OCI-LY3 (cell line): ENCODE data around the gene GPRC5B.

ENCODE experiments used
- H2AFZ ChIP-seq: fragments of 200-600, 300-600 bp; shearing (Covaris generic); 2 replicates; pipeline ENCODE4 v1.6.0; 2014; ENCODE audit warnings: antibody characterized with exemption, low read depth, low read length
- H3K27ac ChIP-seq: fragments of 200-600, 300-600 bp; sonication (generic); 2 replicates; pipeline ENCODE4 v1.5.1; 2014; ENCODE audit warnings: mild to moderate bottlenecking, low read length, moderate library complexity, mixed read lengths
- H3K27me3 ChIP-seq: fragments of 200-600, 300-600 bp; sonication (generic); 2 replicates; pipeline ENCODE4 v1.6.1; 2014; ENCODE audit warnings: low read depth, low read length, mixed read lengths
- H3K36me3 ChIP-seq: fragments of 200-600, 300-600 bp; sonication (generic); replicated peaks from 2 replicates; pipeline ENCODE3; 2014; ENCODE audit warnings: low read depth, low read length, mixed read lengths
- H3K4me1 ChIP-seq: fragments of 300-600, 200-600 bp; sonication (generic); 2 replicates; pipeline ENCODE4 v1.6.1; 2014; ENCODE audit warnings: low read length, mixed read lengths
- H3K4me2 ChIP-seq: fragments of 200-600, 300-600 bp; sonication (generic); 2 replicates; pipeline ENCODE4 v1.6.1; 2014; ENCODE audit warnings: low read length, mixed read lengths
- H3K4me3 ChIP-seq: fragments of 300-600, 200-600 bp; sonication (generic); 2 replicates; pipeline ENCODE4 v1.5.1; 2014; ENCODE audit warnings: antibody characterized with exemption, mild to moderate bottlenecking, low read length, moderate library complexity
- H3K79me2 ChIP-seq: fragments of 300-600, 200-600 bp; shearing (Covaris generic); 2 replicates; pipeline ENCODE4 v1.6.1; 2014; ENCODE audit warnings: mild to moderate bottlenecking, low read length, mixed read lengths
- H3K9ac ChIP-seq: fragments of 300-600, 200-600 bp; shearing (Covaris generic); 2 replicates; pipeline ENCODE4 v1.6.0; 2014; ENCODE audit warnings: mild to moderate bottlenecking, low read length, moderate library complexity
- H3K9me3 ChIP-seq: fragments of 200-600, 300-600 bp; shearing (Covaris generic); 2 replicates; pipeline ENCODE4 v1.6.1; 2014; ENCODE audit warnings: low read length, mixed read lengths; ENCODE audit not compliant: insufficient read depth
- H4K20me1 ChIP-seq: fragments of 200-600, 300-600 bp; sonication (generic); 2 replicates; pipeline ENCODE4 v1.6.1; 2016; ENCODE audit warnings: low read length, mixed read lengths; ENCODE audit not compliant: insufficient read depth
- CTCF ChIP-seq: fragments of 200-600, 300-600 bp; sonication (generic); IDR thresholded peaks from 2 replicates; pipeline ENCODE4 v1.5.1; 2014; ENCODE audit warnings: antibody characterized with exemption, low read length, low read depth
- EZH2phosphoT487 ChIP-seq: fragments of 200-600 bp; shearing (Covaris generic); IDR thresholded peaks from 2 replicates; pipeline ENCODE4 v1.6.1; 2018; ENCODE audit warnings: antibody characterized with exemption, mixed run types, low read depth

The GPRC5B gene

GRCh38 chr16:19883296-19883965 is 1.2 kb downstream of the GPRC5B start:
- no peak overlapping the region for H2AFZ ChIP-seq
- no peaks in the 10 kb centered on the region for H3K9me3 ChIP-seq
- H3K79me2 ChIP-seq, result peaks cover 29% of the 10 kb centered on the region; the same call in 1 of the 2 replicates
- H3K4me1 ChIP-seq, result peaks cover 34% of the 10 kb centered on the region
- H4K20me1 ChIP-seq, result no peaks in the 10 kb centered on the region
- H3K4me2 ChIP-seq, result peak overlapping the region; percentile 33
- peak overlapping the region; percentile 71; the same call in 1 of the 2 replicates for H3K9ac ChIP-seq
- H3K4me3 ChIP-seq, result peak overlapping the region; percentile 77
- no peaks in the 10 kb centered on the region for H3K27me3 ChIP-seq
- no peak for TF ChIP-seq CTCF
- no peak for TF ChIP-seq EZH2phosphoT487
- no peak overlapping the region for H3K27ac ChIP-seq
- H3K36me3 ChIP-seq, result no peaks in the 10 kb centered on the region

- no peaks in the 10 kb centered on the region for H3K27me3 ChIP-seq
- H3K79me2 ChIP-seq, result peaks cover 29% of the 10 kb centered on the region; the same call in 1 of the 2 replicates
- peaks cover 30% of the 10 kb centered on the region for H3K4me1 ChIP-seq
- peak overlapping the region; percentile 77; the same call in 1 of the 2 replicates for H3K4me3 ChIP-seq
- peak overlapping the region; percentile 33 for H3K4me2 ChIP-seq
- no peak overlapping the region for H2AFZ ChIP-seq
- no peak overlapping the region for H3K27ac ChIP-seq
- no peaks in the 10 kb centered on the region for H3K36me3 ChIP-seq
- TF ChIP-seq CTCF, result no peak
- TF ChIP-seq EZH2phosphoT487, result no peak
- no peaks in the 10 kb centered on the region for H4K20me1 ChIP-seq
- H3K9ac ChIP-seq, result no peak overlapping the region
- H3K9me3 ChIP-seq, result no peaks in the 10 kb centered on the region
Observed at GRCh38 chr16:19882646-19883045, 2.0 kb downstream of the GPRC5B start.

GRCh38 chr16:19882186-19882585 is 2.5 kb downstream of the GPRC5B start:
- Histone ChIP-seq H3K4me1 (peaks cover 30% of the 10 kb centered on the region), H3K36me3 (no peaks in the 10 kb centered on the region), H2AFZ (no peak overlapping the region), H3K4me2 (no peak overlapping the region), H3K27me3 (no peaks in the 10 kb centered on the region), H3K9me3 (no peaks in the 10 kb centered on the region), H4K20me1 (no peaks in the 10 kb centered on the region), H3K4me3 (no peak overlapping the region), H3K9ac (no peak overlapping the region), H3K79me2 (peaks cover 29% of the 10 kb centered on the region; the same call in 1 of the 2 replicates), H3K27ac (no peak overlapping the region)
- no peak for TF ChIP-seq EZH2phosphoT487
- no peak for TF ChIP-seq CTCF

- Histone ChIP-seq H3K4me1 (peaks cover 29% of the 10 kb centered on the region), H4K20me1 (no peaks in the 10 kb centered on the region), H3K36me3 (no peaks in the 10 kb centered on the region), H3K4me2 (no peak overlapping the region), H3K27ac (no peak overlapping the region), H3K4me3 (no peak overlapping the region), H3K27me3 (no peaks in the 10 kb centered on the region), H3K9ac (no peak overlapping the region), H3K9me3 (no peaks in the 10 kb centered on the region), H3K79me2 (peaks cover 29% of the 10 kb centered on the region; the same call in 1 of the 2 replicates), H2AFZ (no peak overlapping the region)
- no peak for TF ChIP-seq EZH2phosphoT487
- no peak for TF ChIP-seq CTCF
Observed at GRCh38 chr16:19881783-19882182, 2.9 kb downstream of the GPRC5B start.
